HG03469 (cell line): ENCODE data around the gene RYR1.
"Not testable (repeated sequence)": the region's sequence is repeated elsewhere in the genome, so short reads cannot be mapped to it uniquely, and the experiment has no call there.

Source experiments
- ATAC-seq: cut with Tn5 transposase; IDR thresholded peaks from one replicate; pipeline ENCODE4 v1.9.1; 2021; ENCODE audit warnings: mild to moderate bottlenecking, moderate library complexity, moderate number of reproducible peaks; ENCODE audit not compliant: unreplicated experiment

Gene RYR1

GRCh38 chr19:38399537-38399936 is 34.0 kb upstream of the RYR1 start:
- ATAC-seq = no peak

- ATAC-seq = no peak
Observed at GRCh38 chr19:38400361-38400760, 33.1 kb upstream of the RYR1 start.

GRCh38 chr19:38401148-38401547 is 32.3 kb upstream of the RYR1 start:
- ATAC-seq = no peak

- ATAC-seq = no peak
Observed at GRCh38 chr19:38402623-38402966, 30.9 kb upstream of the RYR1 start.

GRCh38 chr19:38402967-38403674 is 30.4 kb upstream of the RYR1 start, which contains the start of gene FAM98C:
FAM98C (plus strand) TSS chr19:38403093; CDS start chr19:38403154, 61 bp downstream.
- peak; percentile 80 for ATAC-seq

GRCh38 chr19:38404858-38405257 is 28.6 kb upstream of the RYR1 start:
- ATAC-seq = no peak

GRCh38 chr19:38405276-38405675 is 28.2 kb upstream of the RYR1 start:
- ATAC-seq = no peak

- no peak for ATAC-seq
Observed at GRCh38 chr19:38409631-38410133, 23.8 kb upstream of the RYR1 start.

- ATAC-seq = not testable (repeated sequence)
Observed at GRCh38 chr19:38410407-38410806, 23.1 kb upstream of the RYR1 start.

- ATAC-seq = no peak
Observed at GRCh38 chr19:38411041-38411712, 22.3 kb upstream of the RYR1 start.

GRCh38 chr19:38411898-38412297 is 21.6 kb upstream of the RYR1 start:
- ATAC-seq = not testable (repeated sequence)

GRCh38 chr19:38412491-38412890 is 21.0 kb upstream of the RYR1 start:
- ATAC-seq = no peak

- no peak for ATAC-seq
Observed at GRCh38 chr19:38412961-38413360, 20.5 kb upstream of the RYR1 start.

GRCh38 chr19:38413416-38413815 is 20.1 kb upstream of the RYR1 start:
- ATAC-seq = no peak

- no peak for ATAC-seq
Observed at GRCh38 chr19:38417146-38417543, 16.3 kb upstream of the RYR1 start.

- ATAC-seq = no peak
Observed at GRCh38 chr19:38417544-38418506, 15.7 kb upstream of the RYR1 start.

GRCh38 chr19:38420935-38421334 is 12.6 kb upstream of the RYR1 start:
- no peak for ATAC-seq

GRCh38 chr19:38421856-38422255 is 11.6 kb upstream of the RYR1 start:
- no peak for ATAC-seq

- no peak for ATAC-seq
Observed at GRCh38 chr19:38422438-38422837, 11.1 kb upstream of the RYR1 start.

- no peak for ATAC-seq
Observed at GRCh38 chr19:38424272-38424671, 9.2 kb upstream of the RYR1 start.

- ATAC-seq = no peak
Observed at GRCh38 chr19:38425222-38425809, 8.2 kb upstream of the RYR1 start.
